ENCODE results near the gene SNTB2. TPM values are rescaled to one million over a fixed set of nuclear protein-coding genes. Genes with fewer than 3 reads are reported as not detected.
A peak's percentile ranks its signal among the peaks of the same experiment; 100 is the strongest.

Gene SNTB2
- total and polyA plus RNA-seq, 2 of the 4 experiments (the other 2 are of a cell fraction) = 23.5 to 47.5 TPM

- no peak overlapping the region for H2AFZ ChIP-seq (replicated peaks; ENCODE audit: low read length, poor library complexity)
- ATAC-seq (ENCODE audit: low read depth) = peak; percentile 38
- dilution Hi-C loops (cut with HindIII; ENCODE audit: low sequenced_read_pairs, unreplicated experiment) = no loop called here
- no peak overlapping the region for H2AK9ac ChIP-seq (replicated peaks; ENCODE audit: low read depth, low read length, poor library complexity)
- no peak overlapping the region for H2BK120ac ChIP-seq (ENCODE audit: low read depth, low read length)
- no peak overlapping the region for H3K27ac ChIP-seq (ENCODE audit: insufficient read depth, low read length)
- H3K79me1 ChIP-seq (ENCODE audit: low read depth in 1 of 2, low read length in 2 of 2) = peaks cover 52 to 80% of the 10 kb centered on the region in 2 experiments
- no peak overlapping the region for H3K4me3 ChIP-seq (ENCODE audit: insufficient read depth, low read depth, low read length)
- no TSS peak for BruUV-seq (replicated peaks)
- peaks cover 13% of the 10 kb centered on the region for H3K4me1 ChIP-seq (ENCODE audit: control insufficient read depth, insufficient read depth, low read length)
- H3K27me3 ChIP-seq (ENCODE audit: control insufficient read depth, insufficient read depth, low read length) = no peaks in the 10 kb centered on the region
- no peak overlapping the region for H2BK20ac ChIP-seq (ENCODE audit: low read depth, low read length)
- in situ Hi-C loops (cut with MboI; ENCODE audit: low sequenced_read_pairs) = no loop called here
- H3K4me2 ChIP-seq (ENCODE audit: low read depth, low read length) = no peak overlapping the region; the same call in none of the 2 replicates
- 0 out of 2 replicates have a peak, but pooled peaks cover 2% of the 10 kb centered on the region for H3K36me3 ChIP-seq (ENCODE audit: control insufficient read depth, insufficient read depth, low read length)
- H2BK15ac ChIP-seq (ENCODE audit: low read depth, low read length) = no peak overlapping the region
- H3K4ac ChIP-seq (ENCODE audit: low read depth, low read length) = no peak overlapping the region
- no peak overlapping the region for H3K14ac ChIP-seq (replicated peaks; ENCODE audit: low read depth, low read length)
- peaks cover 53% of the 10 kb centered on the region for H4K20me1 ChIP-seq (ENCODE audit: insufficient read depth, low read length)
- H4K8ac ChIP-seq (ENCODE audit: low read depth in 2 of 2, low read length in 2 of 2) = peak overlapping the region in 1 of 2 experiments; percentile 40; a peak in 1 of 4 replicates
- H3K9me1 ChIP-seq (ENCODE audit: insufficient read depth, low read length) = peaks cover 16% of the 10 kb centered on the region
- intact Hi-C loops (cut with micrococcal nuclease) = no loop called here
- no peak overlapping the region for H4K5ac ChIP-seq (ENCODE audit: low read depth, low read length)
- no peak for DNase-seq
- H3K23ac ChIP-seq (ENCODE audit: low read depth, low read length) = peak overlapping the region; percentile 35; the same call in 1 of the 2 replicates
- H4K91ac ChIP-seq (ENCODE audit: insufficient read depth, low read depth, low read length) = no peak overlapping the region
- H3K18ac ChIP-seq (ENCODE audit: low read depth, low read length) = no peak overlapping the region
- H3K56ac ChIP-seq (ENCODE audit: extremely low read depth, insufficient read depth, low read length) = no peak overlapping the region
- no peaks in the 10 kb centered on the region for H3K9me3 ChIP-seq (ENCODE audit: control insufficient read depth, insufficient read depth, low read length)
- TF ChIP-seq CHD1 (IDR thresholded peaks at IDR 0.05; ENCODE audit: low read depth, low read length) (no peak), CTCF (conservative IDR thresholded peaks at IDR 0.05; ENCODE audit: low read depth, low read length) (no peak)
- H3K9ac ChIP-seq (ENCODE audit: low read depth, low read length) = no peak overlapping the region
- H2BK5ac ChIP-seq (ENCODE audit: low read depth, low read length, poor library complexity, severe bottlenecking) = peak overlapping the region; percentile 30
- POLR2A ChIA-PET (ENCODE audit: unreplicated experiment) = no interaction called here
- H2AK5ac ChIP-seq (ENCODE audit: low read depth, low read length) = no peak overlapping the region
- CTCF ChIA-PET = no interaction called here
Observed at GRCh38 chr16:69236319-69236718, 49.4 kb downstream of the SNTB2 start.

Measured in IMR-90 (cell line).